ENCODE measurements around the gene ZNF496.

DNA sequence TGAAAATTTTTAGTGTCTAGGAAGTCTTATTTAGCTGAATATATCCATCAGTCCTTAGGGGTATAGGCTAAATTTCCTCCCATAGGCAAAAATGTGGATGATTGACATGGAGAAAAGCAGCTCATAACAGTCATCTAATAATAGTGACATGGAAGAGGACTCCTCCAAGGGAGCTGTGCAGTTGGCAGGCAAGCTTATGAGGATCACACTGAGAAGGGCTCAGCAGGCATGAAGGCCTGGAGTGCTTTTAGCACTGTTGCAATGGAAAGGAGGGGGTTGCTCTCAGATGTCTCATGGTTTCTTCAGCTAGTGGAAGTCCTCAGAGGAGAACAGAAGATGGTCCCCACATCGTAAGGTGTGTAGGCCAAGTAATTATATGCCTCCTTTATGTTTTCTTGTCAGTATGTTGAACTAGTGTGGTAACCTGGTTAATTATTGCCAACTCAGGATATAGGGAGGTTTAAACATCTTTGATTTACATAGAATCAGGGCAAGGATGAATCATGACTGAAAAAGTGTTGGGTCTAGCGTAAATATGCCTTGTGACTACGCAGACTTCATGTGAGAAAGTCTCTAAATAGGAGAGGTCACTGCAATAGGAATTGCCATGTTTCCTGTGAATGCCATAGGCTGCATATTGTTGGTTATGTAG is 56.9 kb downstream of the ZNF496 start:
- TF ChIP-seq, protein P1, sequence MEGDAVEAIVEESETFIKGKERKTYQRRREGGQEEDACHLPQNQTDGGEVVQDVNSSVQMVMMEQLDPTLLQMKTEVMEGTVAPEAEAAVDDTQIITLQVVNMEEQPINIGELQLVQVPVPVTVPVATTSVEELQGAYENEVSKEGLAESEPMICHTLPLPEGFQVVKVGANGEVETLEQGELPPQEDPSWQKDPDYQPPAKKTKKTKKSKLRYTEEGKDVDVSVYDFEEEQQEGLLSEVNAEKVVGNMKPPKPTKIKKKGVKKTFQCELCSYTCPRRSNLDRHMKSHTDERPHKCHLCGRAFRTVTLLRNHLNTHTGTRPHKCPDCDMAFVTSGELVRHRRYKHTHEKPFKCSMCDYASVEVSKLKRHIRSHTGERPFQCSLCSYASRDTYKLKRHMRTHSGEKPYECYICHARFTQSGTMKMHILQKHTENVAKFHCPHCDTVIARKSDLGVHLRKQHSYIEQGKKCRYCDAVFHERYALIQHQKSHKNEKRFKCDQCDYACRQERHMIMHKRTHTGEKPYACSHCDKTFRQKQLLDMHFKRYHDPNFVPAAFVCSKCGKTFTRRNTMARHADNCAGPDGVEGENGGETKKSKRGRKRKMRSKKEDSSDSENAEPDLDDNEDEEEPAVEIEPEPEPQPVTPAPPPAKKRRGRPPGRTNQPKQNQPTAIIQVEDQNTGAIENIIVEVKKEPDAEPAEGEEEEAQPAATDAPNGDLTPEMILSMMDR (conservative IDR thresholded peaks at IDR 0.05): no peak
- no peak for TF ChIP-seq EZH2 (IDR thresholded peaks at IDR 0.05; ENCODE audit: low read depth)
